Astrocyte of the spinal cord (primary cell): ENCODE measurements around the gene PRDM16.

Experiments used
- DNase-seq: peaks from one replicate; pipeline ENCODE4 v3.0.0; 2011; ENCODE audit warnings: low read depth, low spot score
- H3K4me3 ChIP-seq: 2 replicates; pipeline ENCODE4 v1.5.1; 2011; ENCODE audit warnings: low read depth, mild to moderate bottlenecking, low read length, moderate library complexity
- in situ Hi-C: cut with HindIII; loops from 2 replicates; pipeline ENCODE4 v1.10.0; 2017; ENCODE audit warnings: low sequenced_read_pairs
- TF ChIP-seq, protein P1 (sequence below): IDR thresholded peaks from 2 replicates; pipeline ENCODE4 v1.5.1; 2012; ENCODE audit warnings: low read depth, mild to moderate bottlenecking, low read length, inconsistent platforms

Gene PRDM16

DNA sequence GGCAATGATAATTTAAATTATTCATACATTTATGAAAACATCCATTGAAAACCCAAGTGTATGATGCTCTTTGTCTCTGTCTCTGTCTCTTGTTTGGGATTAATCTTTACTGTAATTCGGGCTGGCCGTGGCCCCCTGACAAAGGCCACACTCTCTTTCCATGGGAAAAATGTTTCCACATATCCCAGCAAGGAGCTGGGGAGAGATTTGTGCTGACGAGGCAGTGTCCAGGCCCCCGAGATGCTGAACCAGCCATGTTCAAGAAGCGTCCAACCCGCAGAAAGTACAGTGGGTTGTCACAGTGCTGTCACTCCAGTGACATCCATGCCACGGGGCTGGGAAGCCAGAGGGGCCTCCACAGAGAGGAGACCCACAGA, 147.0 kb downstream of the PRDM16 start:
- no peak for DNase-seq
- TF ChIP-seq, protein P1, sequence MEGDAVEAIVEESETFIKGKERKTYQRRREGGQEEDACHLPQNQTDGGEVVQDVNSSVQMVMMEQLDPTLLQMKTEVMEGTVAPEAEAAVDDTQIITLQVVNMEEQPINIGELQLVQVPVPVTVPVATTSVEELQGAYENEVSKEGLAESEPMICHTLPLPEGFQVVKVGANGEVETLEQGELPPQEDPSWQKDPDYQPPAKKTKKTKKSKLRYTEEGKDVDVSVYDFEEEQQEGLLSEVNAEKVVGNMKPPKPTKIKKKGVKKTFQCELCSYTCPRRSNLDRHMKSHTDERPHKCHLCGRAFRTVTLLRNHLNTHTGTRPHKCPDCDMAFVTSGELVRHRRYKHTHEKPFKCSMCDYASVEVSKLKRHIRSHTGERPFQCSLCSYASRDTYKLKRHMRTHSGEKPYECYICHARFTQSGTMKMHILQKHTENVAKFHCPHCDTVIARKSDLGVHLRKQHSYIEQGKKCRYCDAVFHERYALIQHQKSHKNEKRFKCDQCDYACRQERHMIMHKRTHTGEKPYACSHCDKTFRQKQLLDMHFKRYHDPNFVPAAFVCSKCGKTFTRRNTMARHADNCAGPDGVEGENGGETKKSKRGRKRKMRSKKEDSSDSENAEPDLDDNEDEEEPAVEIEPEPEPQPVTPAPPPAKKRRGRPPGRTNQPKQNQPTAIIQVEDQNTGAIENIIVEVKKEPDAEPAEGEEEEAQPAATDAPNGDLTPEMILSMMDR = no peak
- no peak overlapping the region for H3K4me3 ChIP-seq
- in situ Hi-C loops = no loop called here

DNA sequence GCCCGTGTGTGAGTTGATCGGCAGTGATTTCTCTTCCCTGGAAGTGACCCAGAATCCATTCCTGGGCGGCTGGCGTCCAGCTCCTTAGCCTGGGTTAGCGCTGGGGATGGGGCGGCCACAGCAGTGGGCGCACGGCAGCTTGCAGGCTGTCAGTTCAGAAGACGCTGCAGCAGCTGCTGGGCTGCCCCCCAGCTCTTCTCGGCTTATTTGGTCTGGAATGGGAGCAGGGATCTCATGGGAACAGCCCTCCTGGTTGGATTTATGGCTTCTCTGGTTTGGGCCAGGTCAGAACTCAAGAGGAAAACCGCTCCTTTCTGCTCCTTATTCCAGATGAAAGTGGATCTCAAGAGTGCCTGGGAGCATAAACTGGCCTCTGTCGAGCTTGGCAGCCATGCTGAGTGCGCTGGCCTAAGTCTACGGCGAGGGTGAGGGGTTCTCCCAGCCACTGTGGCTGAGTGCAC, 148.2 kb downstream of the PRDM16 start:
- DNase-seq = peak; percentile 14
- no peak overlapping the region for H3K4me3 ChIP-seq
- in situ Hi-C loops = no loop called here
- TF ChIP-seq, protein P1 = no peak

DNA sequence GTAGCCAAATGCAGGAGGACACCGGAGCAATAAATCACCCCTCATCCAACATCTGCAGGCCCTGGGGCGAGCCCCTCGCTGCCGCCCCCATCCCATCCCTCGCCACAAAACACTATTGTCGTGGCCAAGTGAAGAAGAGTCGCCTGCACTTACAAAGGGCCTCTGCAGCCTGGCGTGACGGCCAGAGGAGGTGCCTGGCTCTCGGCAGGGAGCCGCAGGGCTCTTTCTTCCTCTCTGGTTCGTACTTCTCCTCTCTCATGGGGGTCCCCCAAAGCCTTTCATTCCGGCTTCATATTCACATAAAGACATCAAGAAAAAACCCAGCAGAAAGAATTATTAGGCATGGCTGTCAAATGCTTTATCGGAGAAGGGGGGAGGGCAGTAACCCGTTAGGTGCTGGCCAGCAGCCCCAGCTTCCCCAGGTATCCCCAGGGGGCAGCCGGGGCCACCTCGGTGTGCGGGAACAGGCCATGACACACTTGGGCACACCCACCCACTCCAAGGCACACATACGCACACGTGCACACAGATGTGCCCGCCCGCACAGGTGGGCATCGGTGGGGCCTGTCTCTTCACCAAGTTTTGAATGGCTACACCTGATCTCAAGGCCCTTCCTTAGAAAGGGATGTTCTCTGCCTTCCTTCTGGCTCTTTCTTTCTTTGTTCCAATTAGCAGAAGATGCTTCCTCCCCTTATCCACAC, 149.1 kb downstream of the PRDM16 start:
- no peak for DNase-seq
- H3K4me3 ChIP-seq = no peak overlapping the region
- TF ChIP-seq, protein P1 = no peak
- in situ Hi-C loops = no loop called here

DNA sequence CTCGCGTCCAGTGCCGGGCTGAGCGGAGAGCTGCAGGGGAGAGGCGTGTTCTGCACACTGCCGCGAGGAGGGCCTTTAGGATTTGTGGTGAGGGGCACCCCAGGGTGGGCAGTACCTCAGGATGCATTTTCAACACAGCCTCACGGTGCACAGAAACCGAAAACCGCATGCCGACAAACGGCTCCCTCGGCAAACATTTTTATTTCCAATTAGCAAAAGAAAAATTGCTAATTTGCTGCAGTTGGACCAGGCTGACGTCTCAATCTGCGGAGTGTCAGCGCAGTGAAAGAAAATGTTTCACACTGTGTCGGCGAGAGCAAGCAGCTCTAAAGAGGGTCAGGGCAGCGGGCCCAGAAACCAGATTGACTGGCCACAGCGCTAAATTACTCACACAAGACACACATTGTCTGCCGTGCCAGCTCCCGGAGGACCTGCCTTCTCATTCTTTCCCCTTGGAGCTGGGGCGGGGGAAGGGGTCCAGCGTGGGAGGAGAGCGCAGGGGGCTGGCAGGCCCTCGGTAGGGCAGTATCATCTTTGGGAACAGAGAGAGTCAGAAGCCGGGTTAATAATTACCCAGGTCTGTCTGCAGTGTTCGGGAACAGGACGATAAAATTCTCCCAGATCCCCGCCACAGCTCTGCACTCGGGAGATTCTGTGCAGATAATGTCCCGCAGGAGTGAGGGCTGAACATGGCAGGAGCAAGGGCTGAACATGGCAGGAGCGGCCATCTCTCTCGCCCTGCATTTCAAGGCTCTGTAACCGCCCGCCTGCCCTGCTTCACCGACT, 150.2 kb downstream of the PRDM16 start:
- TF ChIP-seq, protein P1 = no peak
- H3K4me3 ChIP-seq = no peak overlapping the region
- in situ Hi-C loops = no loop called here
- peak; percentile 52 for DNase-seq

DNA sequence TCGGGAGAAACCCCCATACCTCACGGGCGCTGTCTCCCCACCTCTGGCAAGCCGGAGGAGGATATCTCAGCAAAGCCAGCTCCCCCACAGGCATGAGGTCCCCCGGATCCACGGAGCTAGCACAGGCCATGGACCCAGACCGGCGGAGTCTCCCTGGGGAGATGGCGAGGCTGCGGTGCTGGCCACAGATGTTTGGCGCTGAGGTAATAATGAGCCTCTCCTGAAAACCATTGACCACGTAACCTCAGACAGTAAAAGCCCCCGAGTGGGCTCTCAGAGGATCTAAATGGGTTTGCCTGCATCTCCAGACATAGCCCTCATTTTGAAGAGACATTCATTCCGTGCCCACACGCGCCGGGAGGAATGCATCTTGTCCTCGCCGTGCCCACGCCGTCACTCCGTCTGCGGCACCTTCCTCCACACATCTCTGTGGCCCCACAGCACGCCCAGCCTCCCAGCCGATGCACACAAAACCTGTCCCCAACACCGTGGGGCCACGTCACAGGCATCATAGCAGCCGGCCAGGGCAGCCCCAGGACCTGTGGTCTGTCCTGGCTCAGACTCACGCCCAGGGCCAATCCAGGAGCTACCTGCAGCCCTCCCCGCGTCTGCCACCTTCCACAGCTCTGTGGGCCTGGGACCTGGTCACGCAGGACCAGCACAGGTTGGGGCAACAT, 150.9 kb downstream of the PRDM16 start:
- DNase-seq = no peak
- in situ Hi-C loops = no loop called here
- no peak overlapping the region for H3K4me3 ChIP-seq
- TF ChIP-seq, protein P1 = no peak

DNA sequence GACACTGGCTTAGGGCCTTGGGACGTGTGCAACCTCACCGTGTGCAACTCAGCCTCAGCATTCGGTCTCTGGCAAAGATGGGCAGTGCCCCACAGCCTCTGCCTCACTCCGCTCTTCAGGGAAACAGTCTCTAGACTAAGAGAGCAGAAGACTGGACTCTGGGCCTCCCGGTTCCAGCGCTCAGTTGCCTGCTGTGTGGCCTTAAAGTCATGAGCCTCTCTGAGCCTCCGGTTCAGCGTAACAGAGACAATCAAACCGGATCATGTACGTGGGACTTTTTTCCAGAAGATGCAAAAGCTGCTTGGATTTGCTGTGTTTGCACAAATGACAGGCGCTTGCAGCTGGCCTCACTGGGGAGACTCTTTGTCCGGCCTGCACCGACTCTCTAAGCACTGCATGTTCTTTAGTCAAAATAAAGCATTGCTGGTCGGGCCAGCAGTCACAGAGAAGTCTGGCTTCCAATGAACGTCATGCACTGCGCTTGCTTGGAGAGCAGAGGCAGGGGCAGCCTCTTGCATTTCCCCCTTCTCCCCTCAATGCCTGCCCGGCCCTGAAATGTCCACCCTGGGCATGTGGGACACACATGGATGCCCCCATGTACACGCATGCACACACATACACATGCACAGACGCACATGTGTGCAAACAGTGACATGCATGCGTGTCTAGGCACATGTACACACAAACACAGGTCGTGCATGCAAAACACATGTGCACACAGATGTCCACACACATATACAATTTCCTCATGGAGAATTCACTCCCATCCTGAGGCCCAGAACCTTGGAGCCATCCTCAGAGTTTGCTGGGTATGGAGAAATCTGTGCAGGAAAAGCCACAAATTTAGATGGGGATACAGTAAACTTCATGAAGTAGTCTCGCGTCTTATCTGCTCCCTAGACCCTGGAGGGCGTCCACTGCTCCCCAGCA, 152.4 kb downstream of the PRDM16 start:
- in situ Hi-C loops = no loop called here
- TF ChIP-seq, protein P1 = no peak
- H3K4me3 ChIP-seq = no peak overlapping the region
- DNase-seq = no peak
